CD4-positive, alpha-beta T cell (primary cell): Measurements from ENCODE around the gene SCN8A. TPM values are rescaled to one million over a fixed set of nuclear protein-coding genes. Genes with fewer than 3 reads are reported as not detected.

Experiments
- ATAC-seq: fragments of 200-7000 bp; cut with Tn5 transposase; one replicate; pipeline ENCODE4 v1.10.0; 2022; ENCODE audit warnings: mild to moderate bottlenecking; ENCODE audit not compliant: poor library complexity
- CTCF ChIA-PET: fragments of 350-600 bp; sonication (Branson Sonifier 250); formaldehyde crosslinking; loops from one replicate; lab custom pipeline; 2021; ENCODE audit warnings: antibody characterized with exemption, inconsistent platforms; lab: Charles Lee
- POLR2A ChIA-PET: fragments of 350-600 bp; sonication (Branson Sonifier 250); formaldehyde crosslinking; loops from one replicate; lab custom pipeline; 2021; ENCODE audit warnings: antibody characterized with exemption, inconsistent platforms; lab: Charles Lee
- DNase-seq, 14 experiments: peaks; one replicate each; pipeline ENCODE4 v3.0.0-alpha.2; 2013 to 2020; ENCODE audit warnings: mixed read lengths in 2 of 14
- H3K27ac ChIP-seq, 2 donors: one replicate each; pipeline versions ENCODE4 v1.5.1 to v1.7.0; 2013; ENCODE audit warnings: low read length in 2 of 2, low read depth in 1 of 2, mild to moderate bottlenecking in 1 of 2
- H3K27me3 ChIP-seq, 2 experiments: 1 replicate in 1 of 2; 2 replicates in 1 of 2; pipeline versions ENCODE4 v1.6.1 to v1.7.0; 2013; ENCODE audit warnings: low read length in 2 of 2, control low read depth in 1 of 2, mild to moderate bottlenecking in 1 of 2, moderate library complexity in 1 of 2; ENCODE audit not compliant: insufficient read depth in 2 of 2, control insufficient read depth in 1 of 2
- H3K36me3 ChIP-seq: one replicate; pipeline ENCODE4 v1.6.1; 2013; ENCODE audit warnings: low read length, control low read depth; ENCODE audit not compliant: insufficient read depth
- H3K4me1 ChIP-seq: one replicate; pipeline ENCODE4 v1.6.1; 2013; ENCODE audit warnings: low read length, control low read depth; ENCODE audit not compliant: insufficient read depth
- H3K4me3 ChIP-seq: one replicate; pipeline ENCODE4 v1.5.1; 2013; ENCODE audit warnings: mild to moderate bottlenecking, low read length, moderate library complexity
- H3K9me3 ChIP-seq, 2 experiments: 1 replicate in 1 of 2; 2 replicates in 1 of 2; pipeline versions ENCODE4 v1.6.1 to v1.7.0; 2013; ENCODE audit warnings: low read length in 2 of 2, mild to moderate bottlenecking in 2 of 2, control low read depth in 1 of 2, moderate library complexity in 1 of 2; ENCODE audit not compliant: control insufficient read depth in 1 of 2, insufficient read depth in 1 of 2
- H3K27ac Mint-ChIP-seq: one replicate; pipeline ENCODE4 v1.8.0; 2020; ENCODE audit warnings: mixed read lengths
- H3K27me3 Mint-ChIP-seq: one replicate; pipeline ENCODE4 v1.8.0; 2021; ENCODE audit warnings: mixed read lengths
- H3K36me3 Mint-ChIP-seq: one replicate; pipeline ENCODE4 v1.8.0; 2021; ENCODE audit warnings: low read depth, mixed read lengths
- H3K4me1 Mint-ChIP-seq: one replicate; pipeline ENCODE4 v1.8.0; 2021; ENCODE audit warnings: low read depth, mixed read lengths
- H3K4me3 Mint-ChIP-seq: one replicate; pipeline ENCODE4 v1.8.0; 2020; ENCODE audit warnings: mild to moderate bottlenecking, mixed read lengths
- H3K9me3 Mint-ChIP-seq: one replicate; pipeline ENCODE4 v1.8.0; 2020; ENCODE audit warnings: mixed read lengths
- intact Hi-C, 2 experiments: fragments of 100-400 bp; cut with DNase I in 1 of 2; cut with micrococcal nuclease in 1 of 2; formaldehyde crosslinking; loops; one replicate each; pipeline versions ENCODE4 v1.15.1 to v1.9.0; 2023 to 2025; cut with DNase I, micrococcal nuclease
- total RNA-seq, 174 experiments: library from RNA in 2 of 174; stranded (reverse) in 2 of 174; gene quantifications; one replicate each; pipeline ENCODE4 v1.2.3 and lab custom pipeline; 2021 to 2026
- TF ChIP-seq, protein P1 (sequence below): fragments of 200-600 bp; IDR thresholded peaks from one replicate; pipeline ENCODE4 v1.8.0; 2022; ENCODE audit warnings: antibody characterized with exemption, mild to moderate bottlenecking

SCN8A gene
- total RNA-seq, 2 experiments from 2014 or later: 0.14 to 0.36 TPM

DNA sequence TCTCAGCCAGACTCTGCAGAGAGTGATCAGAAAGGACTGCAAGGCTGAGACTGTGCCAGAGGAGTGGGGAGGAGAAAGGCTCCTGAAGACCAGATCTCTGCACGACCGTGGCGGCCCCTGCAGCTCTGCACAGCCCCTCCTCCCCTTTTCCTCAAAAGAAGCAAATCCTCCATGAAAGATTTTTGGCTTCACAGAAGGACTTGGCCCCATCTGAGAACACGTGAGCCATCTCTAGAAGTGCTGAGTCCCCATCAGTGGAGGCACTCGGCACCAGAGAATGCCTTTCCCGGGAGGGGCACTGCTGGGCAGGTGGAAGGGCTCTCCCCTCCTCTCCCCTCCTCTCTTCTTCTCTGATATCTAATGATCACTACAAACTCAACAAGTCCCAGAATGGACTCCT, 250.7 kb downstream of the SCN8A start:
- Mint-ChIP-seq H3K27ac (no peak overlapping the region), H3K36me3 (no peaks in the 10 kb centered on the region), H3K4me3 (no peak overlapping the region), H3K27me3 (peaks cover 68% of the 10 kb centered on the region), H3K4me1 (peaks cover 9% of the 10 kb centered on the region), H3K9me3 (no peaks in the 10 kb centered on the region)
- CTCF ChIA-PET: no interaction called here
- Histone ChIP-seq H3K4me1 (peaks cover 8% of the 10 kb centered on the region), H3K27me3 (peaks cover 43 to 51% of the 10 kb centered on the region in 2 experiments), H3K27ac (no peak overlapping the region), H3K9me3 (peaks cover 0 to 8% of the 10 kb centered on the region in 2 experiments), H3K36me3 (no peaks in the 10 kb centered on the region), H3K4me3 (no peak overlapping the region)
- ATAC-seq: no peak
- TF ChIP-seq, protein P1, sequence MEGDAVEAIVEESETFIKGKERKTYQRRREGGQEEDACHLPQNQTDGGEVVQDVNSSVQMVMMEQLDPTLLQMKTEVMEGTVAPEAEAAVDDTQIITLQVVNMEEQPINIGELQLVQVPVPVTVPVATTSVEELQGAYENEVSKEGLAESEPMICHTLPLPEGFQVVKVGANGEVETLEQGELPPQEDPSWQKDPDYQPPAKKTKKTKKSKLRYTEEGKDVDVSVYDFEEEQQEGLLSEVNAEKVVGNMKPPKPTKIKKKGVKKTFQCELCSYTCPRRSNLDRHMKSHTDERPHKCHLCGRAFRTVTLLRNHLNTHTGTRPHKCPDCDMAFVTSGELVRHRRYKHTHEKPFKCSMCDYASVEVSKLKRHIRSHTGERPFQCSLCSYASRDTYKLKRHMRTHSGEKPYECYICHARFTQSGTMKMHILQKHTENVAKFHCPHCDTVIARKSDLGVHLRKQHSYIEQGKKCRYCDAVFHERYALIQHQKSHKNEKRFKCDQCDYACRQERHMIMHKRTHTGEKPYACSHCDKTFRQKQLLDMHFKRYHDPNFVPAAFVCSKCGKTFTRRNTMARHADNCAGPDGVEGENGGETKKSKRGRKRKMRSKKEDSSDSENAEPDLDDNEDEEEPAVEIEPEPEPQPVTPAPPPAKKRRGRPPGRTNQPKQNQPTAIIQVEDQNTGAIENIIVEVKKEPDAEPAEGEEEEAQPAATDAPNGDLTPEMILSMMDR: no peak
- intact Hi-C loops: no loop called here
- POLR2A ChIA-PET: no interaction called here
- DNase-seq: no peak

DNA sequence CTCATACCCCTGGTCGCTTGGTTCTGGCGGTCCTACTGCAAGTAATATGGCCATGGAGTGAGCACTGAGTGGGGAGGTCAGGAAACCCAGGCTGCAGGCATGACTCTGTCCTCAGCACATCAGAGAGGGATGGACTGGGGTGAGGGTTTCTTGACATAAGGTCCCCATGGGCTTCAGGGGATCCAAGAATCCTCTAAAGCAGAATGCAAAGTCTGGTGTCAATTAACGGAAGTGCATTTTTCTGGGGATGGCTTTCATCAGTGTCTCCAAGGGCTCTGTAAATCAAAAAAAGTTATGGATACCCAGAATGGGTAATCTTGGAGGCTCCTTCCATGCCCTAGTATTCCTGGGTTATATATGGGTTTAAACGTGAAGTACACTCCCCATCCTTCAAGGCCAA, 253.8 kb downstream of the SCN8A start:
- POLR2A ChIA-PET: no interaction called here
- Mint-ChIP-seq H3K36me3 (no peaks in the 10 kb centered on the region), H3K9me3 (no peaks in the 10 kb centered on the region), H3K4me1 (peaks cover 15% of the 10 kb centered on the region), H3K27ac (no peak overlapping the region), H3K4me3 (no peak overlapping the region), H3K27me3 (peaks cover 58% of the 10 kb centered on the region)
- DNase-seq (no peak), ATAC-seq (no peak)
- CTCF ChIA-PET: no interaction called here
- intact Hi-C loops: no loop called here
- Histone ChIP-seq H3K27me3 (peaks cover 51 to 60% of the 10 kb centered on the region in 2 experiments), H3K4me1 (peaks cover 27% of the 10 kb centered on the region), H3K27ac (no peak overlapping the region), H3K4me3 (no peak overlapping the region), H3K36me3 (no peaks in the 10 kb centered on the region), H3K9me3 (peaks cover 0 to 14% of the 10 kb centered on the region in 2 experiments)
- TF ChIP-seq, protein P1: no peak

DNA sequence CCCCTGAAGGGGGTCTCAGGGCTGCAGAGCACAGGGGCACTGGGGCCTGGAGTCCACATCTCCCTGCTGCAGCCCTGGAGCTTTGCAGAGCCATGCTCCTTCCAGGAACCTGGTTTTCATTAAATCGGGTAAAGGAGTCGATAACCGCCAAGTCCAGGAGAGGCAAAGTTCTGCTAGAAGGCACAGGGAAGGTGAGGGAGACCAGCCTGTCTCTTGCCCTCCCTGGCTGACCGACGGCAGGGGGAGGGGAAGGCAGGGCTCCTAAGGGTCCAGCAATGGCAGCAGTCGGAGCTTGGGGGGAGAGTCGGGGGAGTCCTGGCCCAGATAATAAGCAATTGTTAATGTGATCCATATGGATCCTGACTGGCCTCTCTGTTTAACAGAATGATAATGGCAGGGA, 254.4 kb downstream of the SCN8A start:
- Mint-ChIP-seq H3K27me3 (peaks cover 58% of the 10 kb centered on the region), H3K36me3 (no peaks in the 10 kb centered on the region), H3K27ac (no peak overlapping the region), H3K4me3 (peak overlapping the region; percentile 30), H3K9me3 (no peaks in the 10 kb centered on the region), H3K4me1 (peaks cover 17% of the 10 kb centered on the region)
- H3K36me3 ChIP-seq: no peaks in the 10 kb centered on the region
- H3K9me3 ChIP-seq: peaks cover 0 to 14% of the 10 kb centered on the region in 2 experiments
- ChIA-PET POLR2A (no interaction called here), CTCF (no interaction called here)
- no peak overlapping the region for H3K4me3 ChIP-seq
- no peak overlapping the region for H3K27ac ChIP-seq
- H3K4me1 ChIP-seq: peaks cover 31% of the 10 kb centered on the region
- peaks cover 51 to 60% of the 10 kb centered on the region in 2 experiments for H3K27me3 ChIP-seq
- ATAC-seq (no peak), DNase-seq (no peak)
- intact Hi-C loops: no loop called here
- TF ChIP-seq, protein P1: no peak
